ENCODE data around the gene SLC16A8. TPM values are rescaled to one million over a fixed set of nuclear protein-coding genes. Genes with fewer than 3 reads are reported as not detected.

SLC16A8 gene
- total and polyA plus RNA-seq, 4 donors = 0.32 to 0.64 (median 0.39) TPM; not detected in 1

DNA sequence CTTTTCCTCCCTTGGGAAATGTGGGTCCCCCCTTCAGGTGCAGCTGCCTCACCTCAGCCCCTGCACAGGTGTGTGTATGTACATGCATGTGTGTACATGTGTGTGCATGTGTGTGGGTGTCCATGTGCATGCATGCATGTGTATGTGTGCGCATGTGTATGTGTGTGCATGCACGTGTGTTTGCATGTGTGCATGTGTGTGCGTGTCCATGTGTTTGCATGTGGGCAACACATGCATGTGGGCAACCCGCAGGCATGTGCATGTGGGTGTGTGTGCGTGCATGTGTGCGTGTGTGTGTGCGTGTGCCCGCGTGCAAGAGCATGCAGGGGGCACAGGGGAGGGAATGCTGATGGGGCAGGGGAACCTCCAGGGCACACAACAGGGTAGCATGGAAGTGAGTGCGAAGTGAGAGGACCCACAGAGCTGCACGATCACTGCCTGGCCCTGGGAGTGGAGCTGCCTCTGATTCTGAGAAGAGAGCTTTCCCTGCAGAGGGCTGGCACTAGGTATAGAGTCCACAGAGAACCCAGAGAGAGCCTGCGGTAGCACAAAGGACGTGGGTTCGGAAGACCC, 41.1 kb upstream of the SLC16A8 start:
- Histone ChIP-seq H3K27ac (ENCODE audit: low read depth in 1 of 2, low read length in 1 of 2) (no peak overlapping the region), H3K4me1 (ENCODE audit: control insufficient read depth in 5 of 5, insufficient read depth in 5 of 5, low read length in 5 of 5) (no peaks in the 10 kb centered on the region), H3K9me3 (ENCODE audit: control insufficient read depth in 4 of 4, insufficient read depth in 3 of 4, low read length in 3 of 4) (no peaks in the 10 kb centered on the region), H3K4me3 (no peak overlapping the region), H3K36me3 (ENCODE audit: control insufficient read depth in 4 of 4, insufficient read depth in 4 of 4, low read length in 4 of 4) (peaks cover 0 to 11% (median 0%) of the 10 kb centered on the region in 4 donors), H3K27me3 (ENCODE audit: control insufficient read depth in 3 of 3, insufficient read depth in 3 of 3, low read length in 2 of 3) (no peaks in the 10 kb centered on the region), H3K9ac (ENCODE audit: insufficient read depth in 1 of 2, low read length in 2 of 2) (no peak overlapping the region)
- ATAC-seq (ENCODE audit: insufficient read depth, low FRiP score) (no peak), DNase-seq (no peak)
- TF ChIP-seq, protein P1, sequence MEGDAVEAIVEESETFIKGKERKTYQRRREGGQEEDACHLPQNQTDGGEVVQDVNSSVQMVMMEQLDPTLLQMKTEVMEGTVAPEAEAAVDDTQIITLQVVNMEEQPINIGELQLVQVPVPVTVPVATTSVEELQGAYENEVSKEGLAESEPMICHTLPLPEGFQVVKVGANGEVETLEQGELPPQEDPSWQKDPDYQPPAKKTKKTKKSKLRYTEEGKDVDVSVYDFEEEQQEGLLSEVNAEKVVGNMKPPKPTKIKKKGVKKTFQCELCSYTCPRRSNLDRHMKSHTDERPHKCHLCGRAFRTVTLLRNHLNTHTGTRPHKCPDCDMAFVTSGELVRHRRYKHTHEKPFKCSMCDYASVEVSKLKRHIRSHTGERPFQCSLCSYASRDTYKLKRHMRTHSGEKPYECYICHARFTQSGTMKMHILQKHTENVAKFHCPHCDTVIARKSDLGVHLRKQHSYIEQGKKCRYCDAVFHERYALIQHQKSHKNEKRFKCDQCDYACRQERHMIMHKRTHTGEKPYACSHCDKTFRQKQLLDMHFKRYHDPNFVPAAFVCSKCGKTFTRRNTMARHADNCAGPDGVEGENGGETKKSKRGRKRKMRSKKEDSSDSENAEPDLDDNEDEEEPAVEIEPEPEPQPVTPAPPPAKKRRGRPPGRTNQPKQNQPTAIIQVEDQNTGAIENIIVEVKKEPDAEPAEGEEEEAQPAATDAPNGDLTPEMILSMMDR (IDR thresholded peaks at IDR 0.05; ENCODE audit: control extremely low read depth, extremely low read depth) = no peak
- 97 to 99% methylated on average over 14 of the region's 14 CpGs for WGBS, 2 donors

DNA sequence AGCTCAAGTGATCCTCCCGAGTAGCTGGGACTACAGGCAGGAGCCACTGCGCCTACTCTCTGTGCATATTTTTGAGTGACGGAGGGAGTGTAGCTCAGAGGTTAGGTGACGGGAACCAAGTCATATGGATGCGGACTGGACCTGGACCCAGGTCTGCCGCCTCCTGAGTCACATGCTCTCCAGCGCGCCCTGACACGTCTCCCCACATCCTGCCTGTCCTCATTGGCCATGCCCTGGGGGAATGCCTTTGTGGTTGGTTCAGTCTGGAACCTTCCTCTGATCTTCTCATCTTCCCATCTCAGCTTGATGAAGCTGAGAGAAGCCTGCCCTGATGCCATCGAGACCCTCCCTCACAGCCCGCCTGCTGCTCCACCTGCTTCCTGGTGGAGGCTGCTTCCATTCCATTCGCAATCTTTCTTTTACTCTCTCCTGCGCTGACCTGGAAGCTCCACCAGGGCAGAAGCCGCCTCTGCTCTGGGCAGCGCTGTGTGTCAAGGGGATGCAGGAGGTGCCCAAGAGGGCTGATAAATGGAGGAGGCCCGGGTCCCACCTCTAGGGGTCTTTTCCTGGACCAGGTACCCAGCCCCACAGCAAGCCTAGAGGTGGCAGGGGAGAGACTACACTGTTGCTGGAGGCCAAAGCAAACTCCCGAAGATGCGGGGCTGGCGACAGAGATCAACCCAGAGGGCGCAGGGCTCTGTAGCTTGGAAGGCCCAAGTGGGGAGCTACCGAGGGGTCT, 40.4 kb upstream of the SLC16A8 start:
- Histone ChIP-seq H3K4me1 (ENCODE audit: control insufficient read depth in 5 of 5, insufficient read depth in 5 of 5, low read length in 5 of 5) (no peaks in the 10 kb centered on the region), H3K9me3 (ENCODE audit: control insufficient read depth in 4 of 4, insufficient read depth in 3 of 4, low read length in 3 of 4) (no peaks in the 10 kb centered on the region), H3K36me3 (ENCODE audit: control insufficient read depth in 4 of 4, insufficient read depth in 4 of 4, low read length in 4 of 4) (peaks cover 0 to 11% (median 0%) of the 10 kb centered on the region in 4 donors), H3K27ac (ENCODE audit: low read depth in 1 of 2, low read length in 1 of 2) (no peak overlapping the region), H3K4me3 (no peak overlapping the region), H3K27me3 (ENCODE audit: control insufficient read depth in 3 of 3, insufficient read depth in 3 of 3, low read length in 2 of 3) (no peaks in the 10 kb centered on the region), H3K9ac (ENCODE audit: insufficient read depth in 1 of 2, low read length in 2 of 2) (no peak overlapping the region)
- no peak for ATAC-seq (ENCODE audit: insufficient read depth, low FRiP score)
- 94 to 96% methylated on average over 21 of the region's 21 CpGs for WGBS, 2 donors
- no peak for DNase-seq
- TF ChIP-seq, protein P1 (IDR thresholded peaks at IDR 0.05; ENCODE audit: control extremely low read depth, extremely low read depth) = no peak

DNA sequence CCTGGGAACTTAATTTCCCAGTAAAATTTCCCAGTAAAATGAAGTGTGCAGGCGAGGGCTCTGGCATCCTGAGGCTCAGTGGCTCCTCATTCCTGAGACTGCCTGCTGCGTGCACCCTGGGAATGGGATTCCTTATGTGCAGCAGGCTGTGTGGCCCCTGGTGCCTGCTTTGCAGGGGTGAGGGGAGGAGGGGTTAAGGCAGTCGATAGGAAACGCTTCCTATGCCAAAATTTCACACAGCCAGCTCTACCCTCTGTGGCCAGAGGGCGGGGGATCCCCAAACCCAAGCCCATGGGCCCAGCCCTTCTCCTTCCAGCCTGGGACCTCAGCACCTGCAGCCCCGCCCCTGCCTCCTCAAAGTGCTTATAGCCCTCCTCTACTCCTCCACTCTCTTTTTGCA, 38.6 kb upstream of the SLC16A8 start:
- 88 to 91% methylated on average over 6 of the region's 6 CpGs for WGBS, 2 donors
- Histone ChIP-seq H3K9me3 (ENCODE audit: control insufficient read depth in 4 of 4, insufficient read depth in 3 of 4, low read length in 3 of 4) (no peaks in the 10 kb centered on the region), H3K27ac (ENCODE audit: low read depth in 1 of 2, low read length in 1 of 2) (no peak overlapping the region), H3K9ac (ENCODE audit: insufficient read depth in 1 of 2, low read length in 2 of 2) (no peak overlapping the region), H3K36me3 (ENCODE audit: control insufficient read depth in 4 of 4, insufficient read depth in 4 of 4, low read length in 4 of 4) (peaks cover 0 to 3% (median 0%) of the 10 kb centered on the region in 4 donors), H3K4me1 (ENCODE audit: control insufficient read depth in 5 of 5, insufficient read depth in 5 of 5, low read length in 5 of 5) (no peaks in the 10 kb centered on the region), H3K27me3 (ENCODE audit: control insufficient read depth in 3 of 3, insufficient read depth in 3 of 3, low read length in 2 of 3) (no peaks in the 10 kb centered on the region), H3K4me3 (no peak overlapping the region)
- DNase-seq (no peak), ATAC-seq (ENCODE audit: insufficient read depth, low FRiP score) (no peak)
- TF ChIP-seq, protein P1 (IDR thresholded peaks at IDR 0.05; ENCODE audit: control extremely low read depth, extremely low read depth) = no peak

All from lung (tissue), 12 donors.